Caco-2 (cell line): ENCODE measurements around the gene GRIN2A. TPM values are rescaled to one million over a fixed set of nuclear protein-coding genes. Genes with fewer than 3 reads are reported as not detected.

ENCODE experiments used
- BruUV-seq: library from RNA; stranded (reverse); fragments of 400-500 nt; replicated peaks from 2 replicates; lab custom pipeline; 2021; lab: Mats Ljungman, UMichigan
- CTCF ChIA-PET: fragments of 300-600 bp; sonication (Branson Sonifier 250); formaldehyde crosslinking; loops from one replicate; lab custom pipeline; 2022; ENCODE audit warnings: antibody characterized with exemption; lab: Charles Lee
- POLR2A ChIA-PET: fragments of 300-600 bp; sonication (Branson Sonifier 250); formaldehyde crosslinking; loops from one replicate; lab custom pipeline; 2022; ENCODE audit warnings: antibody characterized with exemption; lab: Charles Lee
- DNase-seq, 2 experiments: peaks; one replicate each; pipeline versions ENCODE4 v3.0.0 to v3.0.0-alpha.2; 2020 to 2022
- H3K27me3 ChIP-seq: replicated peaks from 2 replicates; pipeline ENCODE4 v1.6.0; 2011; ENCODE audit warnings: low read length; ENCODE audit not compliant: control insufficient read depth, insufficient read depth
- H3K36me3 ChIP-seq: 2 replicates; pipeline ENCODE4 v1.5.1; 2011; ENCODE audit warnings: low read length; ENCODE audit not compliant: control insufficient read depth, insufficient read depth
- H3K4me1 ChIP-seq: fragments of 250-450 bp; sonication (Bioruptor Pico); 2 replicates; pipeline ENCODE4 v1.5.1; 2020; ENCODE audit warnings: mild to moderate bottlenecking
- H3K4me3 ChIP-seq: 2 replicates; pipeline ENCODE4 v1.5.1; 2011; ENCODE audit warnings: low read depth, mild to moderate bottlenecking, control low read depth, low read length
- H3K9me3 ChIP-seq: fragments of 250-450 bp; sonication (Bioruptor Pico); 2 replicates; pipeline ENCODE4 v1.5.1; 2020; ENCODE audit warnings: mild to moderate bottlenecking, moderate library complexity
- H3K27ac Mint-ChIP-seq: one replicate; pipeline ENCODE4 v1.8.0; 2022; ENCODE audit warnings: mixed read lengths; ENCODE audit not compliant: unreplicated experiment
- H3K27me3 Mint-ChIP-seq: one replicate; pipeline ENCODE4 v1.8.0; 2022; ENCODE audit warnings: mixed read lengths; ENCODE audit not compliant: insufficient read depth, unreplicated experiment
- H3K36me3 Mint-ChIP-seq: one replicate; pipeline ENCODE4 v1.8.0; 2022; ENCODE audit warnings: mild to moderate bottlenecking, mixed read lengths; ENCODE audit not compliant: insufficient read depth, unreplicated experiment
- H3K4me1 Mint-ChIP-seq: one replicate; pipeline ENCODE4 v1.8.0; 2022; ENCODE audit warnings: low read depth, mixed read lengths; ENCODE audit not compliant: unreplicated experiment
- H3K4me3 Mint-ChIP-seq: one replicate; pipeline ENCODE4 v1.8.0; 2022; ENCODE audit warnings: mild to moderate bottlenecking, moderate library complexity, mixed read lengths; ENCODE audit not compliant: unreplicated experiment
- H3K9me3 Mint-ChIP-seq: one replicate; pipeline ENCODE4 v1.8.0; 2022; ENCODE audit warnings: mixed read lengths; ENCODE audit not compliant: unreplicated experiment
- CTCF ChIP-seq, 2 experiments: fragments of 200-600 bp in 1 of 2; IDR thresholded peaks; 1 replicate in 1 of 2; 2 replicates in 1 of 2; pipeline versions ENCODE4 v1.5.1 to v1.8.0; 2011 to 2022; ENCODE audit warnings: antibody characterized with exemption in 1 of 2, control low read depth in 1 of 2, inconsistent platforms in 1 of 2, low read depth in 1 of 2, low read length in 1 of 2, mild to moderate bottlenecking in 1 of 2, moderate library complexity in 1 of 2; ENCODE audit not compliant: insufficient read depth in 1 of 2, severe bottlenecking in 1 of 2, unreplicated experiment in 1 of 2
- intact Hi-C: fragments of 100-400 bp; cut with micrococcal nuclease; formaldehyde crosslinking; loops from one replicate; pipeline ENCODE4 v1.10.0; 2022; ENCODE audit not compliant: unreplicated experiment
- total RNA-seq: library from RNA; stranded (reverse); gene quantifications from 2 replicates; pipeline ENCODE4 v1.2.3, GENCODE V29; 2022

GRIN2A gene
- total RNA-seq, 1 experiment from 2014 or later = 0.54 TPM

GRCh38 chr16:10003486-10003885 lies 178.7 kb downstream of the GRIN2A start:
- Mint-ChIP-seq H3K36me3 (no peaks in the 10 kb centered on the region), H3K27me3 (peaks cover 12% of the 10 kb centered on the region), H3K4me3 (no peak overlapping the region), H3K27ac (no peak overlapping the region), H3K4me1 (no peaks in the 10 kb centered on the region), H3K9me3 (peaks cover 6% of the 10 kb centered on the region)
- intact Hi-C loops = no loop called here
- Histone ChIP-seq H3K36me3 (no peaks in the 10 kb centered on the region), H3K4me1 (no peaks in the 10 kb centered on the region), H3K9me3 (no peaks in the 10 kb centered on the region), H3K4me3 (no peak overlapping the region), H3K27me3 (no peaks in the 10 kb centered on the region; the same call in 1 of the 2 replicates)
- ChIA-PET CTCF (no interaction called here), POLR2A (no interaction called here)
- DNase-seq = no peak
- no TSS peak for BruUV-seq
- no peak for TF ChIP-seq CTCF (IDR thresholded peaks at IDR 0.05; ENCODE audit: insufficient read depth in 1 of 2, low read depth in 1 of 2, low read length in 1 of 2, severe bottlenecking in 1 of 2, unreplicated experiment in 1 of 2)

- ChIA-PET POLR2A (no interaction called here), CTCF (no interaction called here)
- Histone ChIP-seq H3K27me3 (no peaks in the 10 kb centered on the region), H3K4me3 (no peak overlapping the region), H3K4me1 (no peaks in the 10 kb centered on the region), H3K9me3 (no peaks in the 10 kb centered on the region), H3K36me3 (no peaks in the 10 kb centered on the region)
- DNase-seq = no peak
- no peaks in the 10 kb centered on the region for H3K4me1 Mint-ChIP-seq
- H3K9me3 Mint-ChIP-seq = peaks cover 19% of the 10 kb centered on the region
- intact Hi-C loops = no loop called here
- no peak for TF ChIP-seq CTCF (IDR thresholded peaks at IDR 0.05; ENCODE audit: insufficient read depth in 1 of 2, low read depth in 1 of 2, low read length in 1 of 2, severe bottlenecking in 1 of 2, unreplicated experiment in 1 of 2)
- BruUV-seq = no TSS peak
- no peak overlapping the region for H3K27ac Mint-ChIP-seq
- H3K4me3 Mint-ChIP-seq = no peak overlapping the region
- peaks cover 5% of the 10 kb centered on the region for H3K27me3 Mint-ChIP-seq
- no peaks in the 10 kb centered on the region for H3K36me3 Mint-ChIP-seq
Measured at GRCh38 chr16:10001258-10001775, 180.9 kb downstream of the GRIN2A start.

GRCh38 chr16:9996221-9996620 lies 186.0 kb downstream of the GRIN2A start:
- intact Hi-C loops = no loop called here
- no peaks in the 10 kb centered on the region for H3K4me1 ChIP-seq
- Mint-ChIP-seq H3K27me3 (peaks cover 10% of the 10 kb centered on the region), H3K36me3 (no peaks in the 10 kb centered on the region), H3K9me3 (peaks cover 19% of the 10 kb centered on the region), H3K27ac (no peak overlapping the region), H3K4me3 (no peak overlapping the region), H3K4me1 (no peaks in the 10 kb centered on the region)
- POLR2A ChIA-PET = no interaction called here
- no TSS peak for BruUV-seq
- CTCF ChIA-PET = no interaction called here
- H3K36me3 ChIP-seq = no peaks in the 10 kb centered on the region
- H3K4me3 ChIP-seq = no peak overlapping the region
- no peak for TF ChIP-seq CTCF (IDR thresholded peaks at IDR 0.05; ENCODE audit: insufficient read depth in 1 of 2, low read depth in 1 of 2, low read length in 1 of 2, severe bottlenecking in 1 of 2, unreplicated experiment in 1 of 2)
- H3K9me3 ChIP-seq = no peaks in the 10 kb centered on the region
- no peaks in the 10 kb centered on the region for H3K27me3 ChIP-seq
- no peak for DNase-seq
